Neuron (in vitro differentiated cells): ENCODE data around the gene PPP4C.

Experiments used
- H2AFZ ChIP-seq: one replicate; pipeline ENCODE4 v1.6.1; 2013; ENCODE audit warnings: low read depth, mild to moderate bottlenecking, inconsistent platforms, low read length, moderate library complexity
- H3K27me3 ChIP-seq: one replicate; pipeline ENCODE4 v1.6.1; 2013; ENCODE audit warnings: low read length; ENCODE audit not compliant: insufficient read depth
- H3K36me3 ChIP-seq: one replicate; pipeline ENCODE4 v1.6.1; 2013; ENCODE audit warnings: low read length; ENCODE audit not compliant: insufficient read depth
- H3K4me1 ChIP-seq: one replicate; pipeline ENCODE4 v1.6.1; 2013; ENCODE audit warnings: low read length; ENCODE audit not compliant: insufficient read depth
- H3K4me3 ChIP-seq: 2 replicates; pipeline ENCODE4 v1.5.1; 2013; ENCODE audit warnings: mild to moderate bottlenecking, low read length, moderate library complexity
- H3K9me3 ChIP-seq: one replicate; pipeline ENCODE4 v1.6.1; 2013; ENCODE audit warnings: low read length

PPP4C gene

GRCh38 chr16:30078744-30079143 is 3.0 kb downstream of the PPP4C start:
- Histone ChIP-seq H3K9me3 (no peaks in the 10 kb centered on the region), H3K4me1 (peaks cover 17% of the 10 kb centered on the region), H3K36me3 (peaks cover 55% of the 10 kb centered on the region), H3K4me3 (no peak overlapping the region), H2AFZ (no peak overlapping the region), H3K27me3 (no peaks in the 10 kb centered on the region)

GRCh38 chr16:30079480-30079879 is 3.7 kb downstream of the PPP4C start:
- H3K4me1 ChIP-seq: peaks cover 17% of the 10 kb centered on the region
- no peaks in the 10 kb centered on the region for H3K9me3 ChIP-seq
- H3K4me3 ChIP-seq: no peak overlapping the region
- H3K27me3 ChIP-seq: no peaks in the 10 kb centered on the region
- H3K36me3 ChIP-seq: peaks cover 62% of the 10 kb centered on the region
- H2AFZ ChIP-seq: no peak overlapping the region

GRCh38 chr16:30082545-30083090 is 6.8 kb downstream of the PPP4C start:
- H3K4me3 ChIP-seq: no peak overlapping the region
- no peaks in the 10 kb centered on the region for H3K9me3 ChIP-seq
- peaks cover 1% of the 10 kb centered on the region for H3K4me1 ChIP-seq
- no peaks in the 10 kb centered on the region for H3K27me3 ChIP-seq
- H2AFZ ChIP-seq: no peak overlapping the region
- H3K36me3 ChIP-seq: peaks cover 74% of the 10 kb centered on the region

GRCh38 chr16:30083216-30084055 is 7.6 kb downstream of the PPP4C start:
- no peaks in the 10 kb centered on the region for H3K27me3 ChIP-seq
- H3K4me1 ChIP-seq: no peaks in the 10 kb centered on the region
- H3K36me3 ChIP-seq: peaks cover 66% of the 10 kb centered on the region
- no peak overlapping the region for H3K4me3 ChIP-seq
- H2AFZ ChIP-seq: no peak overlapping the region
- no peaks in the 10 kb centered on the region for H3K9me3 ChIP-seq

GRCh38 chr16:30084096-30084815 is 8.5 kb downstream of the PPP4C start:
- H3K36me3 ChIP-seq: peaks cover 60% of the 10 kb centered on the region
- no peaks in the 10 kb centered on the region for H3K27me3 ChIP-seq
- no peaks in the 10 kb centered on the region for H3K9me3 ChIP-seq
- H3K4me3 ChIP-seq: no peak overlapping the region
- H3K4me1 ChIP-seq: no peaks in the 10 kb centered on the region
- no peak overlapping the region for H2AFZ ChIP-seq

GRCh38 chr16:30084816-30085159 is 9.0 kb downstream of the PPP4C start:
- no peak overlapping the region for H3K4me3 ChIP-seq
- no peak overlapping the region for H2AFZ ChIP-seq
- no peaks in the 10 kb centered on the region for H3K27me3 ChIP-seq
- H3K36me3 ChIP-seq: peaks cover 55% of the 10 kb centered on the region
- no peaks in the 10 kb centered on the region for H3K4me1 ChIP-seq
- H3K9me3 ChIP-seq: no peaks in the 10 kb centered on the region

- Histone ChIP-seq H3K36me3 (peaks cover 52% of the 10 kb centered on the region), H3K4me3 (no peak overlapping the region), H3K27me3 (no peaks in the 10 kb centered on the region), H3K4me1 (no peaks in the 10 kb centered on the region), H3K9me3 (no peaks in the 10 kb centered on the region), H2AFZ (no peak overlapping the region)
These were observed 9.5 kb downstream of the PPP4C start for GRCh38 chr16:30085247-30085646.

- Histone ChIP-seq H3K4me3 (no peak overlapping the region), H2AFZ (no peak overlapping the region), H3K36me3 (peaks cover 51% of the 10 kb centered on the region), H3K27me3 (no peaks in the 10 kb centered on the region), H3K9me3 (no peaks in the 10 kb centered on the region), H3K4me1 (no peaks in the 10 kb centered on the region)
These were observed 10.0 kb downstream of the PPP4C start for GRCh38 chr16:30085820-30086219.

GRCh38 chr16:30086291-30087140 is 10.7 kb downstream of the PPP4C start:
- H3K36me3 ChIP-seq: peaks cover 45% of the 10 kb centered on the region
- H3K4me1 ChIP-seq: no peaks in the 10 kb centered on the region
- no peaks in the 10 kb centered on the region for H3K9me3 ChIP-seq
- no peak overlapping the region for H2AFZ ChIP-seq
- H3K27me3 ChIP-seq: no peaks in the 10 kb centered on the region
- H3K4me3 ChIP-seq: no peak overlapping the region

- H3K27me3 ChIP-seq: no peaks in the 10 kb centered on the region
- peaks cover 4% of the 10 kb centered on the region for H3K4me1 ChIP-seq
- no peak overlapping the region for H3K4me3 ChIP-seq
- peaks cover 40% of the 10 kb centered on the region for H3K36me3 ChIP-seq
- H2AFZ ChIP-seq: no peak overlapping the region
- no peaks in the 10 kb centered on the region for H3K9me3 ChIP-seq
These were observed 11.5 kb downstream of the PPP4C start for GRCh38 chr16:30087181-30087898.

GRCh38 chr16:30088237-30088831 is 12.5 kb downstream of the PPP4C start:
- H3K4me3 ChIP-seq: no peak overlapping the region
- H2AFZ ChIP-seq: no peak overlapping the region
- no peaks in the 10 kb centered on the region for H3K27me3 ChIP-seq
- H3K4me1 ChIP-seq: peaks cover 9% of the 10 kb centered on the region
- peaks cover 30% of the 10 kb centered on the region for H3K36me3 ChIP-seq
- no peaks in the 10 kb centered on the region for H3K9me3 ChIP-seq
